Spleen (tissue), 7 donors: ENCODE data around the gene MUC16.

Experiments used
- POLR2A ChIP-seq, 3 donors: fragments of 450-650 bp; IDR thresholded peaks; one replicate each; pipeline ENCODE4 v1.5.1; 2017; ENCODE audit warnings: antibody characterized with exemption in 3 of 3, mild to moderate bottlenecking in 1 of 3
- TF ChIP-seq, protein P1 (sequence below), 11 experiments: fragments of 200-600 bp in 7 of 11; fragments of 450-650 bp in 4 of 11; sonication (generic) in 4 of 11; IDR thresholded peaks in 8 of 11; conservative IDR thresholded peaks in 3 of 11; 1 replicate in 7 of 11; 2 replicates in 4 of 11; pipeline versions ENCODE4 v1.4.0 to v1.8.0; 2016 to 2021; ENCODE audit warnings: antibody characterized with exemption in 11 of 11, inconsistent platforms in 4 of 11, mild to moderate bottlenecking in 1 of 11
- donor health status: DM: no; HTN: no; CAD: no; lungs with moderate emphysema.
- donor health status: DM: no; HTN: no; CAD: no.
- donor health status: DM: no; HTN: no; CAD: no.

DNA sequence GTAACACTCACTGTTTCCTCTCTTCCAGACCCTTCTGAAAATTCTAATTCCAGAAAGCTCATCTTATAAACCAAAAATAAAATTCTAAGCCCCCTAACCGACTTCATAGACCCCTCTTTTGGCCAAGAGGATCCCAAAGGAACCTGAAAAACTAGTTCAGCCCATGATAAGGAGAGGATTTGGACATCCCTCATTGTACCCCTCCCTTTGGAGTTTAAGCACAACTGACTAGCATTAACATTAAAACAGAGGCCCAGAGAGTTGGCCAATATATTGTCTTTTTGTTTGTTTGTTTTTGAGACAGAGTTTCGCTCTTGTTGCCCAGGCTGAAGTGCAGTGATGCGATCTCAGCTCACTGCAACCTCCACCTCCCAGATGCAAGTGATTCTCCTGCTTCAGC, 34.2 kb upstream of the MUC16 start:
- no peak for TF ChIP-seq POLR2A (IDR thresholded peaks at IDR 0.05)
- TF ChIP-seq, protein P1, sequence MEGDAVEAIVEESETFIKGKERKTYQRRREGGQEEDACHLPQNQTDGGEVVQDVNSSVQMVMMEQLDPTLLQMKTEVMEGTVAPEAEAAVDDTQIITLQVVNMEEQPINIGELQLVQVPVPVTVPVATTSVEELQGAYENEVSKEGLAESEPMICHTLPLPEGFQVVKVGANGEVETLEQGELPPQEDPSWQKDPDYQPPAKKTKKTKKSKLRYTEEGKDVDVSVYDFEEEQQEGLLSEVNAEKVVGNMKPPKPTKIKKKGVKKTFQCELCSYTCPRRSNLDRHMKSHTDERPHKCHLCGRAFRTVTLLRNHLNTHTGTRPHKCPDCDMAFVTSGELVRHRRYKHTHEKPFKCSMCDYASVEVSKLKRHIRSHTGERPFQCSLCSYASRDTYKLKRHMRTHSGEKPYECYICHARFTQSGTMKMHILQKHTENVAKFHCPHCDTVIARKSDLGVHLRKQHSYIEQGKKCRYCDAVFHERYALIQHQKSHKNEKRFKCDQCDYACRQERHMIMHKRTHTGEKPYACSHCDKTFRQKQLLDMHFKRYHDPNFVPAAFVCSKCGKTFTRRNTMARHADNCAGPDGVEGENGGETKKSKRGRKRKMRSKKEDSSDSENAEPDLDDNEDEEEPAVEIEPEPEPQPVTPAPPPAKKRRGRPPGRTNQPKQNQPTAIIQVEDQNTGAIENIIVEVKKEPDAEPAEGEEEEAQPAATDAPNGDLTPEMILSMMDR (IDR thresholded peaks at IDR 0.05 in 8 of 11, conservative IDR thresholded peaks at IDR 0.05 in 3 of 11) = no peak
